Measurements from ENCODE around the gene EHD4.

- TF ChIP-seq CTCF (IDR thresholded peaks at IDR 0.05) (no peak), POLR2A (IDR thresholded peaks at IDR 0.05) (no peak)
Observed at GRCh38 chr15:41937568-41937923, 34.8 kb downstream of the EHD4 start.

All from body of pancreas (tissue), 4 donors.